Right lobe of liver (tissue), 4 donors: Measurements from ENCODE around the gene DENND4A.

ENCODE experiments used
- POLR2A ChIP-seq: fragments of 450-650 bp; IDR thresholded peaks from one replicate; pipeline ENCODE4 v1.6.1; 2017; ENCODE audit warnings: antibody characterized with exemption, mild to moderate bottlenecking
- TF ChIP-seq, protein P1 (sequence below), 4 donors: fragments of 200-600 bp in 3 of 4; fragments of 450-650 bp in 1 of 4; IDR thresholded peaks; one replicate each; pipeline versions ENCODE4 v1.5.1 to v1.8.0; 2016 to 2022; ENCODE audit warnings: antibody characterized with exemption in 4 of 4, mild to moderate bottlenecking in 2 of 4
- donor health status: DM: no; HTN: no; CAD: no.
- donor health status: DM: no; HTN: no; CAD: no.
- donor health status: DM: no; HTN: yes; CAD: no.

DNA sequence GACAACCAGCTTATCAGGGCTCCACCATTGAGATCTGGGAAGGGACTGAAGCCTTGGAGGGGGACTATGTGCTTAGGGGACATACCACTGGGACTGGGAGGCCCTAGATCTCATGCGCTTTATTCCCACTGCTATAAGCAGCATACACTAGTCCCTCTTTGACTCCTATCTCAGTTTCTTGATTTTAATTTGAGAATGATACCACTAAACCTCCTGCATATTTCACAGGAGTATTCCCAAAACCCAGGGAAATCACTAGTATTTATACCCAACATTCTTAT, 141.1 kb downstream of the DENND4A start:
- TF ChIP-seq, protein P1, sequence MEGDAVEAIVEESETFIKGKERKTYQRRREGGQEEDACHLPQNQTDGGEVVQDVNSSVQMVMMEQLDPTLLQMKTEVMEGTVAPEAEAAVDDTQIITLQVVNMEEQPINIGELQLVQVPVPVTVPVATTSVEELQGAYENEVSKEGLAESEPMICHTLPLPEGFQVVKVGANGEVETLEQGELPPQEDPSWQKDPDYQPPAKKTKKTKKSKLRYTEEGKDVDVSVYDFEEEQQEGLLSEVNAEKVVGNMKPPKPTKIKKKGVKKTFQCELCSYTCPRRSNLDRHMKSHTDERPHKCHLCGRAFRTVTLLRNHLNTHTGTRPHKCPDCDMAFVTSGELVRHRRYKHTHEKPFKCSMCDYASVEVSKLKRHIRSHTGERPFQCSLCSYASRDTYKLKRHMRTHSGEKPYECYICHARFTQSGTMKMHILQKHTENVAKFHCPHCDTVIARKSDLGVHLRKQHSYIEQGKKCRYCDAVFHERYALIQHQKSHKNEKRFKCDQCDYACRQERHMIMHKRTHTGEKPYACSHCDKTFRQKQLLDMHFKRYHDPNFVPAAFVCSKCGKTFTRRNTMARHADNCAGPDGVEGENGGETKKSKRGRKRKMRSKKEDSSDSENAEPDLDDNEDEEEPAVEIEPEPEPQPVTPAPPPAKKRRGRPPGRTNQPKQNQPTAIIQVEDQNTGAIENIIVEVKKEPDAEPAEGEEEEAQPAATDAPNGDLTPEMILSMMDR (IDR thresholded peaks at IDR 0.05), result no peak
- TF ChIP-seq POLR2A, result no peak
